GM03348 (cell line): ENCODE measurements around the gene CBL.
"Not testable (repeated sequence)": the region's sequence is repeated elsewhere in the genome, so short reads cannot be mapped to it uniquely, and the experiment has no call there.

Experiments used
- DNase-seq: peaks from one replicate; pipeline ENCODE4 v3.0.0; 2012; ENCODE audit warnings: low spot score

Gene CBL

GRCh38 chr11:119185981-119186634, 20.0 kb upstream of the CBL start:
- no peak for DNase-seq

- no peak for DNase-seq
Observed at GRCh38 chr11:119187123-119187892, 18.8 kb upstream of the CBL start.

- DNase-seq: no peak
Observed at GRCh38 chr11:119188067-119188466, 18.1 kb upstream of the CBL start.

- DNase-seq: no peak
Observed at GRCh38 chr11:119188887-119189286, 17.3 kb upstream of the CBL start.

GRCh38 chr11:119189393-119189792, 16.7 kb upstream of the CBL start:
- no peak for DNase-seq

GRCh38 chr11:119190531-119190930, 15.6 kb upstream of the CBL start:
- no peak for DNase-seq

- DNase-seq: not testable (repeated sequence)
Observed at GRCh38 chr11:119191265-119191664, 14.9 kb upstream of the CBL start.

- DNase-seq: no peak
Observed at GRCh38 chr11:119192111-119192510, 14.0 kb upstream of the CBL start.

- no peak for DNase-seq
Observed at GRCh38 chr11:119193001-119193400, 13.1 kb upstream of the CBL start.

- DNase-seq: no peak
Observed at GRCh38 chr11:119193626-119194025, 12.5 kb upstream of the CBL start.

GRCh38 chr11:119194811-119195440, 11.2 kb upstream of the CBL start:
- DNase-seq: no peak

- DNase-seq: peak; percentile 89
Observed at GRCh38 chr11:119195680-119196079, 10.5 kb upstream of the CBL start.

- DNase-seq: peak; percentile 85
Observed at GRCh38 chr11:119196833-119197483, 9.2 kb upstream of the CBL start.

GRCh38 chr11:119198925-119199324, 7.2 kb upstream of the CBL start:
- no peak for DNase-seq

GRCh38 chr11:119201236-119201635, 4.9 kb upstream of the CBL start:
- not testable (repeated sequence) for DNase-seq

- no peak for DNase-seq
Observed at GRCh38 chr11:119202554-119202953, 3.6 kb upstream of the CBL start.

GRCh38 chr11:119204066-119204465, 2.1 kb upstream of the CBL start:
- no peak for DNase-seq

- no peak for DNase-seq
Observed at GRCh38 chr11:119205080-119205479, 1.1 kb upstream of the CBL start.

GRCh38 chr11:119206511-119207414, 624 bp downstream of the CBL start:
- peak; percentile 62 for DNase-seq

GRCh38 chr11:119207415-119207960, 1.3 kb downstream of the CBL start:
- DNase-seq: no peak

- DNase-seq: no peak
Observed at GRCh38 chr11:119209186-119209585, 3.0 kb downstream of the CBL start.
